GM18517 (cell line): ENCODE data around the gene XYLT1.

ENCODE experiments used
- ATAC-seq: cut with Tn5 transposase; IDR thresholded peaks from one replicate; pipeline ENCODE4 v1.9.1; 2021; ENCODE audit warnings: mild to moderate bottlenecking, moderate library complexity; ENCODE audit not compliant: unreplicated experiment

The XYLT1 gene

DNA sequence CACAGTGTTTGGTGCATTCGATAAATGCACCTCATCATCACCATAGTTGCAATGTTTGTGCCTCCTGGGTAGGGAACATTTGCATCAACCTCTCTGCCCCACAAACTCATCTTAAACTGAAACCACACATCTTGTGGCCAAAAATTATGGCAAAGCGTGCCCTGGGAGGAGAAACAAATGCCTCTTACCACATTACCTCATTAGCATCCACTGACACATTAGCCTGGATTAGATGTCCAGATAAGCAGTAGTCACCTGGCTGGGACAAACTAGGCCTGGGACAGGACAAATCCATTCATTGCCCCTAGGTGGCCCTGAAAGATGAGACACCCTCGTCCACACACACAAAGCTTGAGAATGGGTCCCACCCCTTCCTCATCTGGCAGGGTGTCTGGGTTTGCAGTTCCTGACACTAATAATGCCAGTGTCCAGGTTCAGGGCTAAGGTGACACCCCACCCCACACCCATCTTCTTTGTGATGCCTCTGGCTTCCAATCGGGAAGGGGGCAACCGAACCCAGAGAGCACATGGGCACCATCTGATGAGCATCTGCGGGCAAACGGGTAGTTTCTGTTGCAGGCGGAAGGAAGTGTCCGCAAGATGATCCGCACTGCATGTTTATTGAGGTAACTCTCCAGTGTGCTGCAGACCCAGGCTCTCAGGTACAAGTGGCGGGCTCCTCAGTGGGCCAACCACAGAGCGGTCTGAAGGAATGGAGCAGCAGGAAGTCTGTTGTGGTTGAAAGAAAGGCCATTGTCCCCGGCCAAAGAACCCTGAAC lies 8.6 kb downstream of the XYLT1 start:
- ATAC-seq, result peak; percentile 62

DNA sequence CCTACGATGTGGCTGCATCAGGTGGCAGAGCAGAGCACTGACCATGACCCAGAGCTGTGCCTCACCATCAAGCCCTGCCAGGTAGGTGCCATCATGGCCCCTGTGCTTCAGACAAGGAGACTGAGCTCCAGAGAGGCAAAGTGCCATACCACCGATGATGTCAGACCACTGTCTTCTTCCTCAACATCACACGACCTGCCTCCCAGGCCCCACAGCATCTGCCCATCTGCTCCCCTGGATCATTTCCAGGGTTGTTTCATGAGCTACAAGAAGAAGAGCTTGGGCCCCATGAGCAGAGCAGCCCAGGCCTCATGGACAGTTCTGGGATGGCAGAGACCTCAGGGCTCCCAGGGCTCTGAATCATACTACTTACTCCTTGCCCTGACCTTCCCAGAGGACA lies 9.9 kb downstream of the XYLT1 start:
- no peak for ATAC-seq

DNA sequence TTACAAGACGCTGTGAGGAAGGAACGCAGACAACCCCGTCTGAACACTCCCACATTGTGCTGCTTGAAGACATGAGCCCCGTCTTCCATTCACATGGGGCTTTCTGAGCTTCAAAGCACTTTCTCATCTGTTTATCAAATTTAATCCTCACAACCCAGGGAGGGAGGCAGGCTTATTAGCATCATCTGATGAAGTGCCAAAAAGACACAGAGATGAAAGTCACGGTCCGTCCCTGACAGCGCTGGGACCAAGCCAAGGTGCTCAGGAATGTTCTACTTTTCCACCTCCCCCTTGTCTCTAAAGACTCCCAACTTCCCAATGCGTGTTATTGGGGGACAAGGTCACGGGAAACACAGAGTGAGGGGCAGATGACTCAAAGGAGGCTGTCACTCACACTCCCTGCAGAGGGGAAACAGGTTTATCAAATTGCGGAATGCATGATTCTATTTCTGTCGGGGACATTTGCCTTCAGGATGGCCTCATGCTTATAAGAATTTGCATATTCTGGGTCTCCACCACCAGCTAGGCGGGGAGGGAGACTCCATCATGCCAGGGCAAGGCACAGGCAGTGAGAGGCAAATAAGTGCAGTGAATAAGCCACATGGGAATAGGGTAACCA lies 10.7 kb downstream of the XYLT1 start:
- ATAC-seq, result no peak

DNA sequence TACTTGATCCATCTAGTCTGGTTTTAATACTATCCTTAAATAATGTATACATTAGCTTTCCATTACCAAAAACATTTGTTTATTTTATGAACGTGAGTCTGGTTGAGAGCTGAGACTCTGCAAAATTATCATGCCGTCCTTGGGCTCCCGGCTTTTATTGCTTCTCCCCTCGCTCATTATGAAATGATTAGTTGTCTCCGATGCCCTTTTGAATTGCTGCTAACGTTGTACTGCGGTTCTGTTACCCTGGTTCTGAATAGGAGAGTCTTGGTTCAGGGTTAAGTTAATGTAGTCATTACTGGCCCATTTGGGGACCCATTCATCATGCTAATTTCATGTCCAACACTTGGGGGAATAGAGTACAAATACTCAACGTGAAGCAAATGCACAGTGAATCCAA lies 12.8 kb downstream of the XYLT1 start:
- ATAC-seq, result no peak

DNA sequence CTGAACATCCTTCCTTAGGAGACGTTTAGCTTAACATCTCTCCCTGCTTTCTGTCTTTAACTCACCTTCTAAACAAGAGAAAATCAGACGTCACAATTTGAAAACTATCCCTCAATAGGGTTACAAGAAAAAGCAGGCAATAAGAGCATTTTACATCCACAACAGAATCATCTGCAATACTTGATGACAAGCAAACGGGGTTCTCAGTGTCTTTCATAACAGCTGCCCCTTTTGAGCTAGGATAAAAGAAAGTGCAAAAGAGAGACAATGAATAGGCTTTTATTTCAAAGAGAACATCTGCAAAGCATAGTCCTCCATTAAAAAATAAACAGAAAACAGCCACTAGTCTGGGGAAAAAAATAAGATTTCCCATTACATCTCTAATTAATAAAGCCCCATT lies 13.2 kb downstream of the XYLT1 start:
- no peak for ATAC-seq

DNA sequence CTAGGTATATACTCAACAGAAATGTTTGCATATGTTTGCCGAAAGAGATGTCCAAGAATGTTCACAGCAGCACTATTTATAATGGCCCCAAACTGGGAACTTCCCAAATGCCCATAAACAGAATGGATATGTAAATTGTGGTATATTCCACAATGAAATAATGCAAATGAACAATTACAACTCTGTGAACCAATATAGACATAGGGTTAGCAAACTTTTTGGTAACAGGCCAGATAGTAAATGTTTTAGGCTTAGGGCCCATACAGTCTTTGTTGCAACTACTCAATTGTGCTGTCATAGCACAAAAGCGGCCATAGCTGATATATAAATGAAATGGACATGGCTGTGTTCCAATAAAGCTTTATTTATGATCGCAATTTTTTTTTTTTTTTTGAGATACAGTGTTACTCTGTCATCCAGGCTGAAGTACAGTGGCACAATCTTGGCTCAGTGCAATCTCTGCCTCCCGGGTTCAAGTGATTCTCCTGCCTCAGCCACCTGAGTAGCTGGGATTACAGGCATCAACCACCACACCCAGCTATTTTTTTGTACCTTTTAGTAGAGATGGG lies 16.5 kb downstream of the XYLT1 start:
- no peak for ATAC-seq

DNA sequence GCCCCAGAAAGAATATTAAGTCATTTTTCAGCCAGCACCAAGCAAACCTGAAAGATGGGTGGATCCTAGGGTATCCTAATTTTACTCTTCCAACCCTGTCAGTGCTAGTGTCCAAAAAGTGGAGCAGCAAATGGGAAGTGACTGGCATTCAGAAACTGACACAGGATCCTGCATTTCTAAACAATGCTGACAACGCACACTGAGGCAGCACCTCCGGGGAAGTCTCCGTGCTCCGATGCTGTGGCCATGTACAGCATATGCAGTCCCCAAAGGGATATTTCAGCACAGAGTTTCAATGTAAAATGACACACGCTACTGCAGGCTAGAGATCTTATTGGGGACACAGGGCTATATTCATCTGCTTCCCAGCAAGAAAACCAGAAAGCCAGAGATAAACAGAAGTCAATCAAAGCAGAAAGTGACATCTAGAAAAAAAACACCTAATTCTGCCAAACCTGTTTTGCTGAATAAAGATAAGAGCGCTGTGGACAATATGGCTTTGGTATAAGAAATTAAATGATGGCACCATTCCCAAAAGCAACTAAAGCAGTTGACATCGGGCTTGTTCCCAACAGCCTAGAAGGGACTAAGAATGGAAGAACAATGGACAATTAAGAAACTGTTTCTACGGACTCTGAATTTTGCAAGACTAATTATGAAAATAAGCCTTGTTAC lies 17.3 kb downstream of the XYLT1 start:
- no peak for ATAC-seq

DNA sequence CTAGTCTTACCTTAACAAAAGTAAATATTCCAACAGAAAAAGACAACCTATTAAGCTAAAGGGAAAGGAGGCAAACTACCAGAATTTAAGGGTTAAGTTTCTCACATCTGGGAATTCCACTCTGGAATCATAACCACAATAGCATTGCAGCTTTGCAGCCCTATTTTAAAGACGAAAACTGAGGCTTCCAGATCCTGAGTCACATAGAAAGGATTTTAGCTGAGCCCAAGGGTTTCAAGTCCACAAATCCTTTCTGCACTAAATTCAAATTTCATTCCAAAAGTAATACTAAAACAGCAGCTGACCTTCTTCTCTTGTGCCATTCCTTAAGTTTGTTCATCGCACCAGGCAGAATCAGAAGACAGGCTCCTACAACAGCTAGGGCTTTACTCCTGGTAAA lies 17.8 kb downstream of the XYLT1 start:
- ATAC-seq, result no peak

DNA sequence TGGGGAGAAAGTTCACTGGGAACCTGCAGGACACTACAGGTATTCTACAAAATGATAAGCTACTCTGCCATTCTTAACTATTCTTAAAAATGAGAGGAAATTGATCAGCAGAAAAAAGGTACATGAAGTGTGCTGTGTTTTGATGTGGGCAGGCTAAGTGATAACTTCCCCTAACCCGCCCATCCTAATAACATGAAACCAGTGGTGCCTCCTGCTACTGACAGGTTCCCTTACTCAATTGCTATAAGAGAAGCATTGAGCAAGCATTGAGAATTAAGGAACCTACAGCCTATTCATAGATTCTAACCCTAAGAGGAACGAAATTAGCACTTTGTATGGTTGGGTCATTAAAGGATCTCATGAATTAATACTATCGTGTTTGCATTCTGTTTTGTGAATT lies 18.9 kb downstream of the XYLT1 start:
- no peak for ATAC-seq

DNA sequence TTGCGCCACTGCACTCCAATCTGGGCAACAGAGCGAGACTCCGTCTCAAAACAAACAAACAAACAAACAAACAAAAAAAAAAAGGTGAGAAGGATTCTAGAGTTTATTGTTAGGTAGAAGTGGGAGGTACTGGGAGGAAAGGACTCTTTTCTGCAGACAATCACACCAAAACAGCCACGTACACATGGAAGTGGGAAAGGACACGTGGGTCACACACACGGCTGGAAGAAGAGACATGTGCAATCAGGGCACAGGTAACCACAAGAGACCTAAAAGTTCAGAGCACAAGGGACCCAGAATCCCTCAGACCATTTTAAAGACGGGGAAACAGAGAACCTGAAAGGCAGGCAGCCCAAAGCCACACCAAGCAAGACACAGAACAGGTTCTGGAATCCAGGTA lies 20.5 kb downstream of the XYLT1 start:
- ATAC-seq, result no peak

DNA sequence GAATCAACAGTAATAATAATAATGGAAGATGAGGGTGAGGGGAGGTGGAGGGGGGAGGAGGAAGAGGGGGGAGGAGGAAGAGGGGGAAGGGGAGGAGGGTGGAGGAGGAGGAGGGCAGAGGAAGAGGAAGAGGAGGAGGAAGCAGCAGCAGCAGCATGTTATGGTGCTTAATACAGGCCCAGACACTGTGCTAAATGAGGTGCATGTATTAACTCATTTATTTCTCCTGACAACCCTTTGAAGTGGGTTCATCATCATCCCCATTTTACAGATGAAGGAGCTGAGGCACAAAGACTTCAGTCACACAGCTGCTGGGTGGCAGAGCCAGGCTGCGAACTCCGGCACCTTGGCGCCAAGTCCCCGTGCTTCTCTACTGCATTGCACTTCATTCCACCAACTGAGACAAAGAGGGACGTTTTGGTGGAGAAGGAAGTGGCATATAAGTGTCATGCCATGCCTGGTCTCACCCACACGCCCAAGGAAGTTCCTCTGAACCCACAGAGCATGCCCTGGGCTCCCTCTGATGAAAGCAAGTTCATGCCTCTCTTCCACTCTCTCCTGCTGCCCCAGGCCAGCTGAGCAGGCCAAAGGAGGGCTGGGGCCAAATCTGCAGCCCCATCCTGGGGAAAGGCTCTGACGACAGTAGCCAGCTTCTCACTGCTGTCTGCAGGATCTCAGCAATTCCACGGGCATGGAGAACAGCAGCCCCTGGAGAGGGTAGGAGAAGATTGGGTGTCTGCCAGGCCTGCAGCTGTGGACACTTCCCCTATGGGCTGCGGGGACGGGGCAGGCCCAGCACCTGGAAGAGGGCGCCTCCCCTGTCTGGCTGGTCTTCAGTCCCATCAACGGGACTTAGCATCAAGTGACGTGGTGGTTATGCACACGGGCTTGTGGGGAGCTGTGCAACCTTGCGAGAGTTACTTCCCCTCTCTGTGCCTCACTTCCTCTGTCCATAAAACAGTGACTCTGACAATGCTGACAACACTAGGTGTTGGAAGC lies 21.8 kb downstream of the XYLT1 start:
- ATAC-seq, result no peak

DNA sequence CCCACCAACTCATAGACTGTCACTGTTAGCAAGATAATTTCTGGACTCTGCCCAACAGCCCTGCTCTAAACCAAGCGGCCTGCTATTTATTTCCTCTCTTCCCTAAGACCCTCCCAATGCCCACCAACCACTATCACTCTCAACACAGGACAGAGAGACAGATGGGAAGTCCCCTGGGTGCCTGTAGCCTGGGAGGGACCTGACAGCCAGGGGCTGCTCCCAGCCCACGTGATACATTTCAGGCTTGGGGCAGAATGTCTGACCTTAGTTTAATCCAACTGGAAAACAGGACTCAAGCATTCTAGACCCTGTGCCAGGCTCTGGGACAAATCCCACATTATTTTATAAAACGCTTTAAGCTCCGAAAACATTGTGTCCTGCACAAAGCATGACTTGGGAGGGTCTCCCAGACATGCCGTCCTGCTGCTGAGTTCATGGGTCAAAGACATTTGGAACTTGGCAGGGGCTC lies 23.6 kb downstream of the XYLT1 start:
- ATAC-seq, result no peak

DNA sequence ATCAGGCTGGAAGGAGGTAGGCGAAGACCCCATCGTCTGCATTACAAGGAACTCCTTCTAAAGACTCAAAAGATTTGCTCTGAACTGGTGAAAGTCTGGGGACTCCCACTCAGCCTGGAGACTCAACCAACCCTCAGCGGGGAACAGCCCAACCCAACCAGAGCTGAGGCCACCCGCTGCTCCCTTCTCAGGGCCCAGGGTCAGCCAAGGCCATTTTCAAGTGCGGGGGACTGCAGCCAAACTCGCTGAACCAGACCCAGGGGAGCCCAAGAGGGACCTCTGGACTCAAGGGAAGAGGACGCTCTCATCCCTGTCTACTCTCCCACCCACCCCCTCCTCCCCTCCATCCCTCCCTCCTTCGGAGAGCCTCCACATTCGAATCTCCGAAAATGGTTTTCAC lies 24.1 kb downstream of the XYLT1 start:
- no peak for ATAC-seq

DNA sequence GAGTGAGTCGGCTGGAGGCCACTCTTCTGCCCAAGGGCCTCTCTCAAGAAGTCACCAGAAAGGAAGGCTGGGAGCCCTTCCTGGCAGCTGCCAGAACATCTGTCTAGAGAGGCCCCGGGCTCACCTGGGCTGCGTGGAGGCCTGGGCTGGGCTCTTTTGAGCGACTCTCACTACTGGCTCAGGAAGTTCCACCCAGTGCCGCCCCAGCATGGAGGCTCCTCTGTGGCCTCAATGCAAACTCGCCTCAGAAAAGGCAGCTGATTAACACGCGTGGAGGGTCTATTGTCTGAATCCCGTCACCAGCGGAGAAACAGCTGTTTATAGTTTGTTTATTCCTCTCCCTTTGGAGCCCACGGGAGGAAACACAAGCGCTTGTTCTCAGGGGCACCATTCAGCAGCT lies 25.3 kb downstream of the XYLT1 start:
- no peak for ATAC-seq

DNA sequence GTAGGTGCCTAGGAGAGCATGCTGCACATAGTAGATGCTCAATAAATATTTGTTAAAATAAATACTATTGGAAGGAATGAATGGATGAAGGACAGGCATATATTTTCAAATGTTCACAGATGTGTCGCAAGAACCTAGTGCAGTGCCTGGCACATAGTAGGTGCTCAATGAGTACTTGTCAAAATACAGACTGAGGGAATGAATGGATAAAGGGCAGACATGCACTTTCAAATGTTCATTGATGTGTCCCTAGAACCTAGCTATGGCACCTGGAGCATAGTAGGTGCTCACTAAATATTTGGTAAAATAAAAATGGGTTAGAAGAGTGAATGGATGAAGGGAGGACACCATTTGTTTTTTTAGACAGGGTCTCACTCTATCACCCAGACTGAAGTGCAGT lies 26.1 kb downstream of the XYLT1 start:
- no peak for ATAC-seq

DNA sequence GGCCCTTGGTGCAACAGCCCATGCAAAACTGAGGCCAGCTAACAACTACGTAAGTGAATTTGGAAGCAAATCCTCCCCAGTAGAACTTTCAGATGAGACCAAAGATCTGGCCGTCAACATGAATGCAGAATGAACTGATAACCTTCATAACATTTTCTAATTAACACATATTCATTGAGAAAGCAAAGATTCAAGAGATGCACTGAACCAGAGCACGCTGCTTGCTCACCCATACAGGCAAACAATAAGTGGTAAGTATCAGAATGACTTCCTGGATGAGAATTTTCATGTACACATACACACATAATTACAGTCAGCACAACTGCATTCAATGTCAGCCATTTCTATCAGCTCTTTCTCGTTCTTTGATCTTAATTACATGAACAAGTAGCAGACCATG lies 30.6 kb downstream of the XYLT1 start:
- ATAC-seq, result no peak

DNA sequence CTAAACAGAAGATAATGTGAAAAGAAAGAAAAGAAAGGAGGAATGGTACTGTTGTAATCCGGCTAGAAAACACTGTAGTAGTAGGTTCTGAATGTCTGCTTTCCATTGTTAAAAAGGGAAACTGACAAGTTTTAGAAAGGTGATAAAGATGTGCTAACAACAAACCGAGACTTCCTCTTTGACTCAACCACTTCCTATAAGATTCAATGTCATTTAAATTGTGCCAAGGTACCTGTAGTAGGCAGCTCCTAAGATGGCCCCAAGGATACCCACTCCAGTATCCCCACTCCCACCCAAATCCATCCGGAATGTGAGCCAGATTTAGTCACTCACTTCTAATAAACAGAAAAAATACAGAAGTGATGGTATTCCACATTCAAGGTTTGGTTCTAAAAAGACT lies 31.2 kb downstream of the XYLT1 start:
- ATAC-seq, result no peak

DNA sequence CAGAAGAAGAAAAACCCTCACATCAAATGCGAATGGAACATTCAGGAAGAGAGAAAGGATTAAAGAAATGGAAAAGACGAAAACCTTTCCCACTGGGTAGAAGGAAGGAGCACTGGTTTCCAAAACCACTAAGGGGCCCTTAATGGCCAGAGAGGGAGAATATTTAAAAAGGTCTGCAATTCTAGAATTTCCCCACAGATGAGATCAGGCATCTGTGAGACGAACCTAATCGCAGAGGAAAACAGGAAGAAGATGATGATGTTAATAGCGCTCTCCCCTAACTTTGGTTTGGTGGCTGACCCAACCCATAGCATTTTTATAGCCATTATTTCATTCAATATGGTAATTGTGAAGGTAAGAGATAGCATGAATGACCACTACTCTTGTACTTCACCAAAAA lies 32.8 kb downstream of the XYLT1 start:
- ATAC-seq, result no peak

DNA sequence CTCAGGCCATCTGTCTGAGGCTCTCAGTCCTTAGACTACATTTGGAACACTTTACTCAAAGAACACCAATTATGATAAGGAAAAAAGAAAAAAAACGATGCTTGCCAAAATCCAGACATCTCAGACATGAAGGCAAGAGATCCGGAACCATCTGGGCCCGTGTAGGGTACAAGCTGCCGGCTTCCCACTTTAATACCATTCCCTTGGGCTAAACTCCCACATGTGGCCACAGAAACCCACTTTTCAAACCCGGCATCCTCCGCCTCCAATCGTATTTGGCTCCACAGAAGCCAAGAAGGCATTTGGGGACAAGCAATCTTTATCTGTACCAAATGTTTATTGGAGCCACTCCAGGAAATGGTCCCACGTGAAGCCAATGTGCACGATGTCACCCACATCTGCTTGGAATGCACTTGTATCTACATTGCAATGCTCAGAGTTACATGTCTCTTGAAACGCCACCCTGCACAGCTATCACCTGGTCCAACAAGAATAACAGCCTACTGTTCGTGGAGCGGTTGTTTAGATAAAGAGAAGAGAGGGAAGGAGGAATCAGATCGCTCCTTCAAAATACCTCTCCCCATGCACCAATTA lies 33.5 kb downstream of the XYLT1 start:
- ATAC-seq, result no peak

DNA sequence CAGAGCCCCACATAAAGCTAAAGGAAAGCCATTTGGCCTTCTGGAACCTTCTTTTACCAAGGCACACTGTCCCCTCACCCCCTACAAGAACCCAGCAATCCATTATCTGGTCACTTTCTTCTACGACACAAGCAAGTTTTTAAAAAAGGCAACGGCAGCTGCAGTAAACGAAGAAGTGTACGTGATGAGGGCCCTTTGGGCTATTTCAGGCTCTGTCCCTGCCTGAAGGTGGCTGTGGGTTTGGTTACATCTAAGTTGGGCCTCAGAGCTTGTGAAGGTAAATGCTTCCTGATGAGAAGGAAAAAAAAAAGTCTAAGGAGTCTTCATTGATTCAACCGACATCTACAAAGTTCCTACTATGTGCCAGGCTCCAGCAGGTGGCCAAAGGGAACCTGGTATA lies 35.4 kb downstream of the XYLT1 start:
- no peak for ATAC-seq
